GM12878 (cell line): ENCODE data around the gene THBS3. TPM values are rescaled to one million over a fixed set of nuclear protein-coding genes. Genes with fewer than 3 reads are reported as not detected.
A peak's percentile ranks its signal among the peaks of the same experiment; 100 is the strongest.

Experiments
- ATAC-seq: fragments of 200-7000 bp; cut with Tn5 transposase; 3 replicates; pipeline ENCODE4 v1.9.1; 2020; ENCODE audit warnings: mild to moderate bottlenecking, moderate library complexity
- BruUV-seq: library from RNA; stranded (reverse); fragments of 400-500 nt; replicated peaks from 2 replicates; lab custom pipeline; 2021; lab: Mats Ljungman, UMichigan
- CTCF ChIA-PET: fragments of 300-600 bp; sonication (Branson Sonifier 250); formaldehyde crosslinking; extraction: SDS; loops from one replicate; lab custom pipeline; 2021; ENCODE audit warnings: inconsistent platforms; lab: Yijun Ruan, JAX
- POLR2A ChIA-PET: fragments of 350-600 bp; formaldehyde crosslinking; extraction: SDS; loops from one replicate; lab custom pipeline; 2021; ENCODE audit warnings: inconsistent platforms; lab: Charles Lee
- RAD21 ChIA-PET: fragments of 300-600 bp; sonication (Branson Sonifier 250); formaldehyde crosslinking; loops from one replicate; lab custom pipeline; 2023; ENCODE audit warnings: antibody characterized with exemption; ENCODE audit not compliant: unreplicated experiment; lab: Charles Lee
- SMC1A ChIA-PET: fragments of 300-600 bp; sonication (Branson Sonifier 250); formaldehyde crosslinking; loops from one replicate; lab custom pipeline; 2023; ENCODE audit not compliant: unreplicated experiment, uncharacterized antibody; lab: Charles Lee
- DNase-seq: peaks from one replicate; pipeline ENCODE4 v3.0.0-alpha.2; 2011; ENCODE audit warnings: low read depth, low spot score
- FAIRE-seq: peaks from 3 replicates; lab custom pipeline; 2011; peaks lifted over from hg19 to GRCh38; lab: Jason Lieb, UNC
- H2AFZ ChIP-seq: 2 replicates; pipeline ENCODE4 v1.6.0; 2011; ENCODE audit warnings: low read depth, low read length, control low read depth; ENCODE audit not compliant: control insufficient read depth
- H3K27ac ChIP-seq: 2 replicates; pipeline ENCODE4 v1.5.1; 2011; ENCODE audit warnings: control low read depth; ENCODE audit not compliant: control insufficient read depth, insufficient read depth
- H3K27me3 ChIP-seq, 2 experiments: replicated peaks in 1 of 2; 2 replicates each; pipeline versions ENCODE4 v1.6.0 to v1.6.1; 2011; ENCODE audit warnings: low read length in 1 of 2; ENCODE audit not compliant: control insufficient read depth in 2 of 2, insufficient read depth in 2 of 2
- H3K36me3 ChIP-seq, 2 experiments: 2 replicates each; pipeline ENCODE4 v1.5.1; 2011; ENCODE audit warnings: low read length in 1 of 2; ENCODE audit not compliant: control insufficient read depth in 2 of 2, insufficient read depth in 2 of 2
- H3K4me1 ChIP-seq: 2 replicates; pipeline ENCODE4 v1.6.1; 2011; ENCODE audit warnings: mild to moderate bottlenecking, low read length, moderate library complexity, mixed read lengths; ENCODE audit not compliant: control insufficient read depth, insufficient read depth
- H3K4me2 ChIP-seq: 2 replicates; pipeline ENCODE4 v1.6.0; 2011; ENCODE audit warnings: control low read depth; ENCODE audit not compliant: control insufficient read depth, insufficient read depth
- H3K4me3 ChIP-seq: fragments of 200-600 bp; sonication (generic); 2 replicates; pipeline ENCODE4 v1.5.1; 2016
- H3K79me2 ChIP-seq: 2 replicates; pipeline ENCODE4 v1.6.0; 2011; ENCODE audit warnings: low read length; ENCODE audit not compliant: control insufficient read depth, insufficient read depth
- H3K9ac ChIP-seq: 2 replicates; pipeline ENCODE4 v1.8.0; 2011; ENCODE audit warnings: low read length, control low read depth, mixed read lengths; ENCODE audit not compliant: control insufficient read depth, insufficient read depth
- H3K9me3 ChIP-seq: replicated peaks from 3 replicates; pipeline ENCODE4 v1.5.1; 2011; ENCODE audit warnings: mild to moderate bottlenecking, low read length; ENCODE audit not compliant: control insufficient read depth, insufficient read depth
- H4K20me1 ChIP-seq: 2 replicates; pipeline ENCODE4 v1.6.0; 2011; ENCODE audit not compliant: control insufficient read depth, insufficient read depth
- BMI1 ChIP-seq: fragments of 450-650 bp; IDR thresholded peaks from 2 replicates; pipeline ENCODE4 v1.6.1; 2016; ENCODE audit warnings: mild to moderate bottlenecking, moderate library complexity, borderline replicate concordance
- CEBPZ ChIP-seq: fragments of 150-350 bp; IDR thresholded peaks from 2 replicates; pipeline ENCODE4 v1.6.1; 2016; ENCODE audit warnings: low read depth, low read length
- EP300 ChIP-seq, 2 experiments: fragments of 150-350 bp in 1 of 2; IDR thresholded peaks; 2 replicates each; pipeline ENCODE4 v1.6.1; 2011 to 2012; ENCODE audit warnings: low read depth in 2 of 2, low read length in 2 of 2, borderline replicate concordance in 1 of 2, improper control_type of control experiment in 1 of 2, inconsistent platforms in 1 of 2; ENCODE audit not compliant: control insufficient read depth in 1 of 2
- HSF1 ChIP-seq: fragments of 150-350 bp; IDR thresholded peaks from 2 replicates; pipeline ENCODE4 v1.6.1; 2014; ENCODE audit warnings: mild to moderate bottlenecking, low read depth, low read length
- NFYA ChIP-seq: IDR thresholded peaks from 2 replicates; pipeline ENCODE4 v1.6.1; 2011; ENCODE audit warnings: low read depth, mild to moderate bottlenecking, low read length, improper control_type of control experiment, borderline replicate concordance
- PRDM15 ChIP-seq: fragments of 450-650 bp; formaldehyde crosslinking; IDR thresholded peaks from 2 replicates; pipeline ENCODE4 v1.4.0; 2020; ENCODE audit warnings: mild to moderate bottlenecking, moderate library complexity
- RCOR1 ChIP-seq: conservative IDR thresholded peaks from 2 replicates; pipeline ENCODE4 v1.6.1; 2012; ENCODE audit warnings: low read depth, low read length, improper control_type of control experiment
- SPI1 ChIP-seq: IDR thresholded peaks from 2 replicates; pipeline ENCODE4 v1.6.1; 2011; ENCODE audit warnings: low read depth, mild to moderate bottlenecking, low read length, moderate library complexity, borderline replicate concordance; ENCODE audit not compliant: insufficient read depth
- SUPT20H ChIP-seq: IDR thresholded peaks from 2 replicates; pipeline ENCODE4 v1.6.1; 2011; ENCODE audit warnings: low read depth, mild to moderate bottlenecking, low read length, moderate library complexity, borderline replicate concordance; ENCODE audit not compliant: control insufficient read depth
- TARDBP ChIP-seq: IDR thresholded peaks from 2 replicates; pipeline ENCODE4 v1.6.1; 2016; ENCODE audit warnings: borderline replicate concordance
- YY1 ChIP-seq: IDR thresholded peaks from 2 replicates; pipeline ENCODE4 v1.6.1; 2011; ENCODE audit warnings: low read depth, mild to moderate bottlenecking, low read length
- WGBS: methylation state at CpG from one replicate; pipeline ENCODE4 v1.1.6; 2016; ENCODE audit warnings: low lambda C conversion rate; ENCODE audit not compliant: insufficient replicate concordance, insufficient coverage; ENCODE audit errors: missing lambda C conversion rate; 5-methylcytosine and 5-hydroxymethylcytosine counted together
- in situ Hi-C: fragments of 300-500 bp; cut with MboI; formaldehyde crosslinking; loops from 9 replicates; pipeline ENCODE4 v1.14.3; 2018; ENCODE audit warnings: mixed read lengths
- intact Hi-C: fragments of 100-400 bp; cut with micrococcal nuclease; formaldehyde crosslinking; loops from one replicate; pipeline ENCODE4 v1.14.2; 2022; ENCODE audit not compliant: unreplicated experiment
- polyA plus RNA-seq, 11 experiments: library from polyadenylated mRNA; depleted of rRNA in 4 of 11; unstranded in 6 of 11; stranded (reverse) in 5 of 11; fragments of >200 nt; fragmentation: Nextera tagmentation in 4 of 11; fragmentation: Illumina TruSeq in 1 of 11; extraction: Ambion mirVana in 4 of 11; extraction: Trizol in 1 of 11; gene quantifications; 1 replicate in 1 of 11; 2 replicates in 10 of 11; pipeline versions ENCODE4 v1.2.1 to v1.2.3, GENCODE V29; 2011 to 2016; ENCODE audit warnings: inconsistent platforms in 2 of 11, missing spikeins in 2 of 11, low read depth in 1 of 11
- total RNA-seq, 4 experiments: library from RNA; depleted of rRNA in 3 of 4; stranded (reverse); fragments of >200 nt in 3 of 4; fragmentation: Illumina TruSeq in 1 of 4; extraction: Trizol in 1 of 4; gene quantifications; 2 replicates each; pipeline versions ENCODE4 v1.2.1 to v1.2.3, GENCODE V29; 2013 to 2021

Gene THBS3
- total and polyA plus RNA-seq, 10 of the 15 experiments (the other 5 are each of a cell fraction or from before 2014, with no cell fraction given), result 0.66 to 3.6 (median 2.0) TPM

DNA sequence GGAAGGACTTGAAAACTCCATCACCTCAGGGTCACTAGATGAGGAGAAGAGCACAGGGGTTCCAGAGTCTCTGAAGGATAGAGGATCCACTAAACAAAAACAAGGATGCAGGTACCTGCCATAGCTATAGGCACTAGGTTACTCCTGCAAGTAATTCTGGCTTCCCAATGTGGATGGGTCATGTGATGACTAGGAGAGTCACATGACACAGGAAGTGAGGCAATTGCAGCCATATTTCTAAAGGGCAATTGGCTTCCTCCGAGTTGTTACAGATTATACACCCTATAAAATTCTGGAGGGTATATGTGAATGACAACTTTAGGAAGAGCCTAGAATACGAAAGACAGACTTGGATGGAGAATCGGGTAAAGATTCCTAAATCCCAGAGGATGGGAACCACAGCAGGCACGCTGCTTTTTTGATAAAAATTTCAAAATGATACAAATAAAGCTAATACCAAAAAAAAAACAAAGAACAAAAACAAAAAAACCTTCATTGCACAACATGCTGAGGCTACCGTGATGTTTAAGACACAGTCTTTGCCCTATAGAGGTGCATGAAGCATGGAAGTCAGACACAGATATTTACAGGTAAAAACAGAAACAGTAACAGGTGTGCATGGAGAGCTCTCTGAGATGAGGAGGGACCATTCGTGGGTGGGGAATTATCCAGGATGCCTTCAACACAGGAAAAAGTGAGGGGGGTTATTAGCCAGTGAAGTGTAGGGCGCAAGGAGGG is 11.3 kb upstream of the THBS3 start:
- DNase-seq, result no peak
- Histone ChIP-seq H3K27me3 (no peaks in the 10 kb centered on the region), H3K9ac (no peak overlapping the region), H3K79me2 (no peaks in the 10 kb centered on the region), H3K4me2 (no peak overlapping the region), H3K27ac (no peak overlapping the region), H2AFZ (peak overlapping the region; percentile 60), H3K4me1 (peaks cover 19% of the 10 kb centered on the region), H4K20me1 (no peaks in the 10 kb centered on the region), H3K9me3 (no peaks in the 10 kb centered on the region), H3K36me3 (no peaks in the 10 kb centered on the region; a peak in 1 of 4 replicates), H3K4me3 (no peak overlapping the region)
- no peak for FAIRE-seq
- POLR2A ChIA-PET, result no interaction called here
- in situ Hi-C loops, result no loop called here
- SMC1A ChIA-PET, result interaction anchor here (0.9 to 1.3 kb wide), 2 partner anchors 12 to 25 kb away, joined by 3 to 4 read pairs; no protein-coding TSS in a partner anchor
- WGBS, result 63% methylated on average over 7 of the region's 7 CpGs
- CTCF ChIA-PET, result interaction anchor here (1.1 kb wide), 1 partner anchor 32 kb away, joined by 5 read pairs; no protein-coding TSS in a partner anchor
- RAD21 ChIA-PET, result no interaction called here
- BruUV-seq, result no TSS peak
- ATAC-seq, result peak; percentile 37
- intact Hi-C loops, result no loop called here
- TF ChIP-seq TARDBP (0 out of 2 replicates have a peak, but pooled peaks have one; percentile 41), BMI1 (no peak), HSF1 (no peak), CEBPZ (no peak), SUPT20H (no peak), RCOR1 (no peak), PRDM15 (CRISPR knock-in tag) (no peak), EP300 (IDR thresholded peaks at IDR 0.05; ENCODE audit: borderline replicate concordance in 1 of 2, control insufficient read depth in 1 of 2, low read depth in 2 of 2, low read length in 2 of 2) (no peak), SPI1 (no peak), NFYA (no peak), YY1 (peak; percentile 99)
